Fibroblast of gingiva (primary cell): ENCODE results near the gene UQCC5.
A peak's percentile ranks its signal among the peaks of the same experiment; 100 is the strongest.

ENCODE experiments used
- DNase-seq: peaks from one replicate; pipeline ENCODE4 v3.0.0-alpha.2; 2011; ENCODE audit warnings: low read depth

The UQCC5 gene, protein sequence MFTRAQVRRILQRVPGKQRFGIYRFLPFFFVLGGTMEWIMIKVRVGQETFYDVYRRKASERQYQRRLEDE

DNA sequence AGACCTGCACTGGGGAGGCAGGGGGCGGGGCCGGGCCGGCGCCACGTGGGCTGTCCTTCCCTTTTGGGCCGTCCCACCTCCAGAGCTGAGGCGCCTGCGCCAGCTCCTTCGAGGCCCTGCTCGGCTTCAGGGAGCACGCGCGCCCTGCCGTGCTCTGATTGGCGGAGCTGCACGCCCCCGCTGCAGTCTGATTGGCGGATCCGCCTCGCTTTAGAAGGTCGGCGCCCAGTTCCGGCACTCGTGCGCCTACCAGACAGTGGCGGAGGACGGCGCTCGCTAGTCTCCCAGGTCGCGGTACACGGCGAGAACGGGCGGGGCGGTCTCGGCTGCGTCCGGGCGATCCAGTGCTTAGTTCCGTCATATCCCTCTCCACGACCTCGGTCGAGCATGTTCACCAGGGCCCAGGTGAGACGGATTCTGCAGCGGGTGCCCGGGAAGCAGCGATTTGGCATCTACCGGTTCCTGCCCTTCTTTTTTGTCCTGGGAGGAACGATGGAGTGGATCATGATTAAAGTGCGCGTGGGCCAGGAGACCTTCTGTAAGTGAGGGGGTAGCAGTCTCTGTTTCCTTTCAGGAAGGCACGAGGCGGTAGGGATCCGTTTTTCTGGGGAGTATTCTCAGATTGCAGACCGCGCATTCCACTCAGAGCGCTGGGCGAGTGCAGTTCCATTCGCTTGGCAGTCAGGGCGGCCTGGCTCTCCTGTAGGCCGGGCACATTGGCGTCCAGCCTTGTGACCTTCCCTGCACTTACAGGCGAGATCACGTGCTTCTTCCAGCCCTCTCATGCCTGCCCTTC, at the start of gene UQCC5:
UQCC5 (plus strand) TSS at position 237 of the 796 bp plus-strand sequence; CDS start at position 388, 151 bp downstream.
- DNase-seq, result peak; percentile 98

GRCh38 chr3:52487050-52487787, 49.2 kb upstream of the UQCC5 start:
- DNase-seq, result no peak

DNA sequence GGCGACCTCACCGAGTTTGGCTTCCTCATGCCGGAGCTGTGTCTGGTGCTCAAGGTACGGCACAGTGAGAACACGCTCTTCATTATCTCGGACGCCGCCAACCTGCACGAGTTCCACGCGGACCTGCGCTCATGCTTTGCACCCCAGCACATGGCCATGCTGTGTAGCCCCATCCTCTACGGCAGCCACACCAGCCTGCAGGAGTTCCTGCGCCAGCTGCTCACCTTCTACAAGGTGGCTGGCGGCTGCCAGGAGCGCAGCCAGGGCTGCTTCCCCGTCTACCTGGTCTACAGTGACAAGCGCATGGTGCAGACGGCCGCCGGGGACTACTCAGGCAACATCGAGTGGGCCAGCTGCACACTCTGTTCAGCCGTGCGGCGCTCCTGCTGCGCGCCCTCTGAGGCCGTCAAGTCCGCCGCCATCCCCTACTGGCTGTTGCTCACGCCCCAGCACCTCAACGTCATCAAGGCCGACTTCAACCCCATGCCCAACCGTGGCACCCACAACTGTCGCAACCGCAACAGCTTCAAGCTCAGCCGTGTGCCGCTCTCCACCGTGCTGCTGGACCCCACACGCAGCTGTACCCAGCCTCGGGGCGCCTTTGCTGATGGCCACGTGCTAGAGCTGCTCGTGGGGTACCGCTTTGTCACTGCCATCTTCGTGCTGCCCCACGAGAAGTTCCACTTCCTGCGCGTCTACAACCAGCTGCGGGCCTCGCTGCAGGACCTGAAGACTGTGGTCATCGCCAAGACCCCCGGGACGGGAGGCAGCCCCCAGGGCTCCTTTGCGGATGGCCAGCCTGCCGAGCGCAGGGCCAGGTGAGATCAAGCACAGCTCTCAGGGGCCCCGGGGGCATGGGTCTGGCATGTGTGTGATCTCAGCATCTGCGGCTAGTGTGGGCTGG, 48.4 kb upstream of the UQCC5 start:
- no peak for DNase-seq

- no peak for DNase-seq
Observed at GRCh38 chr3:52488746-52489145, 47.7 kb upstream of the UQCC5 start.

DNA sequence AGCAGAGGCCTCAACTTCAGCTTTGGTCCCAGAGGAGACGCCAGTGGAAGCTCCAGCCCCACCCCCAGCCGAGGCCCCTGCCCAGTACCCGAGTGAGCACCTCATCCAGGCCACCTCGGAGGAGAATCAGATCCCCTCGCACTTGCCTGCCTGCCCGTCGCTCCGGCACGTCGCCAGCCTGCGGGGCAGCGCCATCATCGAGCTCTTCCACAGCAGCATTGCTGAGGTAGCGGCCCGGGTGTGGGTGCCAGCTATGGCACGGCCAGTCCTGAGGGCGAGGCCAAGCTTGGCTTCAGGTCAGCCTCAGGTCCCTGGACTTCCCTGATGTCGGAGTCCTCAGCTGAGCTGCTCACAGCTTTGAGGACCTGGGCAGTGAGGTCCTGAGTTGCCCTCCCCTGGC, 47.0 kb upstream of the UQCC5 start:
- no peak for DNase-seq

GRCh38 chr3:52490035-52490938, 46.1 kb upstream of the UQCC5 start:
- no peak for DNase-seq

DNA sequence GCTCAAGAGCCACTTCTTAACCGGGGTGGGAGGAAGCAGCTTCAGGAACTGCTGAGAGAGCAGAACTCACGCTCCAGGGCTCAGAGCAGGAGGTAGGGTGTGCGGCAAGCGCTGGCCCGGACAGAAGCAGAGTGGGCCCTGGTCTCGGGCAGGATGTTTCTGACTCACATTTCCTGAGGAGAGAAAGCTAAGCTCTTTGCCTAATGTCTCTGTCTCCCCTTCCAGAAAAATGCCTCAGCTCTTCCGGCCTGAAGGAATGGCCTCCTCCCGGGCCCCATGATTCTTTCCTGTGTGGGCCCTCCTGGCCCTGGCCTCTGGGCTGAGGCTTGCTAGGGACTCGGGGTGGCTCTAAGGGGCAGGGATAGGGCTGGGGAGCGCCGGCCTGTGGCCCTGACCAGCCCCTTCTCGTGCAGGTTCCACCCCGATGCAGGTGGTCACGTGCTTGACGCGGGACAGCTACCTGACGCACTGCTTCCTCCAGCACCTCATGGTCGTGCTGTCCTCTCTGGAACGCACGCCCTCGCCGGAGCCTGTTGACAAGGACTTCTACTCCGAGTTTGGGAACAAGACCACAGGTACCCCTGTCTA, 45.4 kb upstream of the UQCC5 start:
- no peak for DNase-seq

GRCh38 chr3:52492059-52492458, 44.3 kb upstream of the UQCC5 start:
- DNase-seq, result no peak

- no peak for DNase-seq
Observed at GRCh38 chr3:52493232-52494017, 43.0 kb upstream of the UQCC5 start.

GRCh38 chr3:52494445-52494844, 42.0 kb upstream of the UQCC5 start:
- DNase-seq, result no peak

GRCh38 chr3:52494886-52495495, 41.4 kb upstream of the UQCC5 start, which contains the start of gene STAB1:
Gene STAB1, plus strand, starts transcription at chr3:52495338. Its CDS starts 76 bp downstream, at chr3:52495414.
- no peak for DNase-seq

DNA sequence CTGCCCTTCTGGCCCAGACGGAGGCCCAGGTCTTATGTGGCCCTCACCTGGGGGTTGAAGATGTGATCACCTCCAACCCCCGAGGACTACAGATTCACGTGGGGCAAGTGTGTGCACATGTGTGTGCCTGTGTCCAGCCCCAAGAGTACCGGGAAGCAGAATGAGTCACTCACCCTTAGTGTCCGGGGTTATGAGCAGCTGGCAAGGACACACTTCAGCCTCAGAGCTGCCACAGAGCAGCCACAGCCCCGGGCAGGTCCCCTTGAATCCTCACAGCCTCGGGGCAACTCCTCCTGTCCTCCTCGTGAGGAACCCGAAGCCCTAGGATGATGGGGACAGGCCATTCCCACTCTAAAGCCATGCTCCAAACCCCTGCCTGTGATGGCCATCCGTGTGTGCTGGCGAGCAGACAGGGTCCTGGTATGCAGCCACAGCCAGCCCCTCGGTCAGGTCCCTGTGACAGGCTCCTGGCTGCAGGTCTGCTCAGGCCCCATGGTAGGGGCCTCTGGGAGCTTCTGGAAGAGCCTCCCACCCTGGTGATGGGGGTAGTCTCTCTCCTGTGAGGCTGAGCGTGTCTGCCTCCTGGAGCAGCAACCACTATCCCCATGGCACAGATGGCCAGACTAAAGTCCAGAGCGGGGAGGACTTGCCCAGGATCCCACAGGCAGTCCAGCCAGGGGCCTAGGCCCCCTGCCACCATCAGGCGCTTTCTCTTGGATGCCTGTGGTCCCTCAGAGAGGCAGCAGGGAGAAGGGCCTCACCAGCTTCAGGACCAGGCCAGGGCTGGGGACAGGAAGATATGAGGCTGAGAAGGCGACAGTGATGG, 40.4 kb upstream of the UQCC5 start:
- DNase-seq, result peak; percentile 45

DNA sequence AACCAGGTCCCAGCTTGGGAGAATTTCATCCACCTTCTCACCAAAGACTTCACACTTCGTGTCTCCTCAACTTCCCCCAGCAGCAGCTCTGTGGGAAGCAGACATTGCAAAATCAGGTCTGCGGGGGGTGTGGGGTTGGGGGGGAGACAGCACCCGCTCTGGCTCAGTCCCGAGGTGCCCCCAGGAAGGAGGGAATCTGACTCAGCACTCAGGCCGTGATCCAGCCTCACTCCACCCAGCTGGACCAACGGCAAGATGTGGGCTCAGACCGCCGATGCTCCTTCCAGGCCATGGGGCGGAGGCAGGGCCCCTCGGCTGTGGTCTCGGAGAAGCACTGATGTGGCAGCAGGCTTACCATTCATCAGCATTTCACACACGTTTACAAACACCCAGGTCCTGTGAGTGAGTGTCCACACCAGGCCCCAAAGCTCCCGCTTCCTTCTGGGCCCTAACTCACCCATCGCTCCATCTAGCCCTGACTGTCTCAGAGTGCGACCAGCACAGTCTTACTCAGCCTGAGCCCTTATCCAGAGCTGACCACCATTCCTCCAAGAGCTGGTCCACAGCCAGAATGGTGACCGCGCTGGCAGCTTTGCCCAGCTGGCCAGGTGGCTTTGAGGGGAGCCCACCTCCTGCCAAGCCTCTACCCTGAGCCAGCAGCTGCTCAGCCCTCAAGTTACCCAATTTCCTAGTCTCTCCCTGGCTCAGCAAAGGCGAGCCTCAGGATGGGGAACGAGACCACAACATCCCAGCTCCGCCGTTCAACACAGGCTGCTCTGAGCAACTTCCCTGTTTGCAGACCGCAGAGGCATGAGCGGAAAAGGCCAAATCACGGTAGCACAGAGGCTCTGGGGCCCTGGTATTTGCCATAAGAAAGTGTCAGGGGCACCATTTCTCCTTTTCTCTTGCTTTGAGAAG, 38.0 kb upstream of the UQCC5 start:
- DNase-seq, result peak; percentile 83

- no peak for DNase-seq
Observed at GRCh38 chr3:52501046-52501445, 35.4 kb upstream of the UQCC5 start.

DNA sequence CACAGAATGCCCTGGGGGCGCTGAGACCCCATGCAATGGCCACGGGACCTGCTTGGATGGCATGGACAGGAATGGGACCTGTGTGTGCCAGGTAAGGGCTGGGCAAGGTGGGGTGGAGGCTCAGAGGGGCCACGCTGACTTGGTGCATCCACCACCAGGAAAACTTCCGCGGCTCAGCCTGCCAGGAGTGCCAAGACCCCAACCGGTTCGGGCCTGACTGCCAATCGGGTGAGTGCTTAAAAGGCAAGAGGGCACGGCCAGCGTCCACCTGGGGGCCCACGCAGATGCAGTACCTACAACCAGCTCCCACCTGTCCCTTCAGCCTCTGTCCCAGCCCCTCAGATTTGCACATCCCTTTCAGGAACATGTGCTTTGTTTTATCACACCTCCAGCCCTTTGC, 34.4 kb upstream of the UQCC5 start:
- no peak for DNase-seq

DNA sequence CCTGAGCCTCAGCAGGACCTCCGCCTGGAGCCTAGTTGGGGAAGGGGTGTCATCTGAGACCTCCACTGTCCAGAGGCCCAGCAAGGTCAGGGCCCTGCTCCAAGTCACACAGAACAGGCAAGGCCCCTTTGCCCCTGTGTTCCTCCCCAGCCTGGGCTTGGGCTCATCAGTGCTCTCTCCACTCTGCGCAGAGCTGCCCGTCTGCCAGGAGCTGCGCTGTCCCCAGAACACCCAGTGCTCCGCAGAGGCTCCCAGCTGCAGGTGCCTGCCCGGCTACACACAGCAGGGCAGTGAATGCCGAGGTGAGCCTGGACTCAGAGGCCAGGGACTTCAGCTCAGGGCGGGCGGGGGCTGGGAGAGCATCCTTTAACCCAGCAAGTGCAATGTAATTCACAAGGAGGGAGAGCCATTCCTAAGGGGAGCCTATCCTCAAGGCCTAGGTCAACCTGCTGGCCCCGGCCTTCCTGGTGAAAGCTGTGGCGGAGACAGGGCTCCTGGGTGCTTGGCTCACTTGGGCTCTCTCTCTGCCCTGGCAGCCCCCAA, 33.5 kb upstream of the UQCC5 start:
- DNase-seq, result no peak

DNA sequence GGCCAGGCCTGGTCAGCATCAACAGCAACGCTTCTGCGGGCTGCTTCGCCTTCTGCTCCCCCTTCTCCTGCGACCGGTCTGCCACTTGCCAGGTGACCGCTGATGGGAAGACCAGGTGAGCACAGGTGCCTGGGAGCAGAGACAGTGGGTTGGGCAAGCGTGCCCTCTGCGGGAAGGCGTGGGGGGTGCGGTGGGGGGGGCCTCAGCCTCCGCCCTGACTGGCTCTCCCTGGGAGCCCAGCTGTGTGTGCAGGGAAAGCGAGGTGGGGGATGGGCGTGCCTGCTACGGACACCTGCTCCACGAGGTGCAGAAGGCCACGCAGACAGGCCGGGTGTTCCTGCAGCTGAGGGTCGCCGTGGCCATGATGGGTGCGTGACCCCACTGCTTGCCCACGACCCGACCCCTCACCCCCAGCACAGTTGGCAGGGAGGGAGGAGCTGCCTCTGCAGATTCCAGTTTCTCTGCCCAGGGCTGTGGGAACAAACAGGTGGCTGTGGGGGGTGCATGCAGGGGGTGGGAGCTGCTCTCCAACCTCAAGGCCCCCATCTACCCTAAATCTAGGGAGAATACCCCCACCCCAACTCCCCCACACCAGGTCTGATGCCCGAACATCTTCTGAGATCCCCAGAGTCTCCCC, 32.5 kb upstream of the UQCC5 start:
- no peak for DNase-seq
